ENCODE results near the gene GPR156.

- no peak for TF ChIP-seq CTCF (IDR thresholded peaks at IDR 0.05)
- TF ChIP-seq POLR2A (IDR thresholded peaks at IDR 0.05) = no peak
- no peak for TF ChIP-seq POLR2AphosphoS5 (IDR thresholded peaks at IDR 0.05)
Observed at GRCh38 chr3:120214176-120214575, 70.8 kb downstream of the GPR156 start.

All from breast epithelium (tissue), 3 donors.